RWPE1 (cell line): Measurements from ENCODE around the gene TNK2.
"Not testable (repeated sequence)": the region's sequence is repeated elsewhere in the genome, so short reads cannot be mapped to it uniquely, and the experiment has no call there.

Experiments
- CTCF ChIA-PET: fragments of 350-600 bp; sonication (Branson Sonifier 250); formaldehyde crosslinking; extraction: SDS; loops from one replicate; lab custom pipeline; 2021; lab: Yijun Ruan, JAX
- POLR2A ChIA-PET: fragments of 400-600 bp; formaldehyde crosslinking; extraction: SDS; loops from one replicate; lab custom pipeline; 2020; ENCODE audit warnings: antibody characterized with exemption; ENCODE audit not compliant: low non-redundant PET; lab: Yijun Ruan, JAX
- DNase-seq: peaks from one replicate; pipeline ENCODE4 v3.0.0; 2012; ENCODE audit warnings: low spot score
- H3K27ac ChIP-seq: fragments of 450-650 bp; 2 replicates; pipeline ENCODE4 v1.5.1; 2017
- CTCF ChIP-seq: fragments of 450-650 bp; conservative IDR thresholded peaks from 2 replicates; pipeline ENCODE4 v1.5.1; 2017; ENCODE audit warnings: low read depth, mild to moderate bottlenecking

Gene TNK2

GRCh38 chr3:195939526-195940470 lies 31.4 kb upstream of the TNK2 start:
- POLR2A ChIA-PET, DNase-seq: not testable (repeated sequence)

GRCh38 chr3:195933044-195933430 lies 24.7 kb upstream of the TNK2 start:
- CTCF ChIA-PET = not testable (repeated sequence)

More at GRCh38 chr3:195939526-195940470, 31.4 kb upstream of the TNK2 start:
- CTCF ChIA-PET = interaction anchor here (0.6 to 0.8 kb wide), 3 partner anchors 46 to 689 kb away, joined by 3 to 7 read pairs (median 4); no protein-coding TSS in a partner anchor
- H3K27ac ChIP-seq = not testable (repeated sequence)

GRCh38 chr3:195932418-195933043 lies 24.2 kb upstream of the TNK2 start:
- TF ChIP-seq CTCF = no peak
- ChIA-PET CTCF (no interaction called here), POLR2A (no interaction called here)
- DNase-seq = no peak
- no peak overlapping the region for H3K27ac ChIP-seq

More at GRCh38 chr3:195933044-195933430, 24.7 kb upstream of the TNK2 start:
- POLR2A ChIA-PET, DNase-seq, H3K27ac ChIP-seq: not testable (repeated sequence)

GRCh38 chr3:195931582-195932273 lies 23.4 kb upstream of the TNK2 start:
- no peak for TF ChIP-seq CTCF
- ChIA-PET CTCF (interaction anchor here (0.6 kb wide), 1 partner anchor 61 kb away, joined by 3 read pairs; no protein-coding TSS in a partner anchor), POLR2A (no interaction called here)
- H3K27ac ChIP-seq = no peak overlapping the region
- DNase-seq = no peak

- POLR2A ChIA-PET = no interaction called here
- no peak for DNase-seq
- TF ChIP-seq CTCF = no peak
- CTCF ChIA-PET = interaction anchor here (0.7 to 1.0 kb wide), 2 partner anchors 10 to 15 kb away, joined by 4 to 5 read pairs; no protein-coding TSS in a partner anchor
- H3K27ac ChIP-seq = no peak overlapping the region
These were observed 21.1 kb upstream of the TNK2 start for GRCh38 chr3:195929452-195929851.

- no peak overlapping the region for H3K27ac ChIP-seq
- ChIA-PET POLR2A (no interaction called here), CTCF (interaction anchor here (0.9 kb wide), 1 partner anchor 18 kb away, joined by 3 read pairs; no protein-coding TSS in a partner anchor)
- DNase-seq = no peak
- TF ChIP-seq CTCF = no peak
These were observed 13.0 kb upstream of the TNK2 start for GRCh38 chr3:195921334-195921791.

- no peak overlapping the region for H3K27ac ChIP-seq
- POLR2A ChIA-PET = no interaction called here
- DNase-seq = no peak
- TF ChIP-seq CTCF = no peak
- CTCF ChIA-PET = interaction anchor here (0.6 to 0.7 kb wide), 3 partner anchors 44 to 787 kb away, joined by 3 to 4 read pairs (median 4); no protein-coding TSS in a partner anchor
These were observed 9.8 kb upstream of the TNK2 start for GRCh38 chr3:195918176-195918575.
